Liver (tissue), 9 donors: Measurements from ENCODE around the gene MASP2. TPM values are rescaled to one million over a fixed set of nuclear protein-coding genes. Genes with fewer than 3 reads are reported as not detected.
A peak's percentile ranks its signal among the peaks of the same experiment; 100 is the strongest.
"Not testable (repeated sequence)": the region's sequence is repeated elsewhere in the genome, so short reads cannot be mapped to it uniquely, and the experiment has no call there.

Experiments used
- DNase-seq: peaks from one replicate; pipeline ENCODE4 v3.0.0-alpha.2; 2017; ENCODE audit warnings: low spot score
- H3K27ac ChIP-seq, 2 donors: one replicate each; pipeline ENCODE4 v1.7.0; 2013; ENCODE audit warnings: inconsistent platforms in 2 of 2, low read length in 2 of 2, control low read depth in 1 of 2, low read depth in 1 of 2, mild to moderate bottlenecking in 1 of 2
- H3K27me3 ChIP-seq, 4 donors: one replicate each; pipeline versions ENCODE4 v1.6.1 to v1.7.0; 2013; ENCODE audit warnings: low read length in 3 of 4, inconsistent platforms in 1 of 4, mild to moderate bottlenecking in 1 of 4, moderate library complexity in 1 of 4; ENCODE audit not compliant: control insufficient read depth in 4 of 4, insufficient read depth in 4 of 4
- H3K36me3 ChIP-seq, 4 donors: one replicate each; pipeline versions ENCODE4 v1.6.1 to v1.7.0; 2013; ENCODE audit warnings: low read length in 3 of 4, mild to moderate bottlenecking in 3 of 4, low read depth in 1 of 4, moderate library complexity in 1 of 4; ENCODE audit not compliant: control insufficient read depth in 4 of 4, insufficient read depth in 3 of 4
- H3K4me1 ChIP-seq, 4 donors: one replicate each; pipeline versions ENCODE4 v1.6.1 to v1.7.0; 2013; ENCODE audit warnings: low read length in 3 of 4, mild to moderate bottlenecking in 3 of 4, moderate library complexity in 1 of 4; ENCODE audit not compliant: control insufficient read depth in 4 of 4, insufficient read depth in 4 of 4
- H3K4me3 ChIP-seq, 3 donors: one replicate each; pipeline versions ENCODE4 v1.6.1 to v1.7.0; 2013; ENCODE audit warnings: low read length in 3 of 3, control low read depth in 1 of 3, low read depth in 1 of 3, mild to moderate bottlenecking in 1 of 3
- H3K9ac ChIP-seq, 2 donors: one replicate each; pipeline ENCODE4 v1.7.0; 2013; ENCODE audit warnings: low read length in 2 of 2, mild to moderate bottlenecking in 2 of 2, moderate library complexity in 2 of 2, control low read depth in 1 of 2, low read depth in 1 of 2
- H3K9me3 ChIP-seq, 4 donors: one replicate each; pipeline versions ENCODE4 v1.6.1 to v1.7.0; 2013; ENCODE audit warnings: low read length in 3 of 4; ENCODE audit not compliant: control insufficient read depth in 4 of 4
- EGR1 ChIP-seq, 2 donors: IDR thresholded peaks; 2 replicates each; pipeline ENCODE4 v1.6.1; 2016 to 2018; ENCODE audit warnings: antibody characterized with exemption in 2 of 2, low read depth in 2 of 2
- FOXA1 ChIP-seq: IDR thresholded peaks from 2 replicates; pipeline ENCODE4 v1.6.1; 2016; ENCODE audit warnings: antibody characterized with exemption
- FOXA2 ChIP-seq: IDR thresholded peaks from 2 replicates; pipeline ENCODE4 v1.6.1; 2016; ENCODE audit warnings: antibody characterized with exemption
- GABPA ChIP-seq, 2 donors: IDR thresholded peaks in 1 of 2; conservative IDR thresholded peaks in 1 of 2; 2 replicates each; pipeline ENCODE4 v1.6.1; 2016; ENCODE audit warnings: antibody characterized with exemption in 2 of 2, mild to moderate bottlenecking in 1 of 2, moderate library complexity in 1 of 2
- HNF4A ChIP-seq, 2 donors: conservative IDR thresholded peaks; 2 replicates each; pipeline ENCODE4 v1.6.1; 2016; ENCODE audit warnings: antibody characterized with exemption in 2 of 2, mild to moderate bottlenecking in 2 of 2
- HNF4G ChIP-seq: IDR thresholded peaks from 2 replicates; pipeline ENCODE4 v1.6.1; 2016; ENCODE audit warnings: antibody characterized with exemption
- JUND ChIP-seq, 2 donors: IDR thresholded peaks; 2 replicates each; pipeline ENCODE4 v1.6.1; 2016; ENCODE audit warnings: antibody characterized with exemption in 2 of 2
- NR2F2 ChIP-seq: IDR thresholded peaks from 2 replicates; pipeline ENCODE4 v1.6.1; 2016; ENCODE audit warnings: antibody characterized with exemption
- RAD21 ChIP-seq, 2 donors: IDR thresholded peaks; 2 replicates each; pipeline ENCODE4 v1.6.1; 2016; ENCODE audit warnings: antibody characterized with exemption in 2 of 2, mild to moderate bottlenecking in 2 of 2
- RXRA ChIP-seq, 2 donors: IDR thresholded peaks; 2 replicates each; pipeline ENCODE4 v1.6.1; 2017 to 2018; ENCODE audit warnings: antibody characterized with exemption in 2 of 2, mild to moderate bottlenecking in 1 of 2
- SP1 ChIP-seq: IDR thresholded peaks from 2 replicates; pipeline ENCODE4 v1.6.1; 2018; ENCODE audit warnings: antibody characterized with exemption, mild to moderate bottlenecking
- TAF1 ChIP-seq: conservative IDR thresholded peaks from 2 replicates; pipeline ENCODE4 v1.6.1; 2016; ENCODE audit warnings: antibody characterized with exemption, mild to moderate bottlenecking
- YY1 ChIP-seq: IDR thresholded peaks from 2 replicates; pipeline ENCODE4 v1.6.1; 2016; ENCODE audit warnings: antibody characterized with exemption, mild to moderate bottlenecking
- WGBS: extraction: QIAGEN DNeasy Blood & Tissue Kit; methylation state at CpG from one replicate; pipeline ENCODE4 v1.1.7; 2013; 5-methylcytosine and 5-hydroxymethylcytosine counted together
- polyA plus RNA-seq, 2 donors: library from polyadenylated mRNA; stranded (reverse) in 1 of 2; unstranded in 1 of 2; fragments of 200-250 nt in 1 of 2; fragments of >200 nt in 1 of 2; fragmentation: Nextera tagmentation in 1 of 2; extraction: Ambion mirVana in 1 of 2; gene quantifications; one replicate each; pipeline versions ENCODE4 v1.2.1 to v1.2.3, GENCODE V29; 2013 to 2015
- total RNA-seq, 2 donors: library from RNA; depleted of rRNA; stranded (reverse); fragments of >200 nt; gene quantifications; one replicate each; pipeline ENCODE4 v1.2.3, GENCODE V29; 2014
- TF ChIP-seq, protein P1 (sequence below): IDR thresholded peaks from 2 replicates; pipeline ENCODE4 v1.6.1; 2016; ENCODE audit warnings: antibody characterized with exemption
- TF ChIP-seq, protein P2 (sequence below): IDR thresholded peaks from 2 replicates; pipeline ENCODE4 v1.6.1; 2016; ENCODE audit warnings: antibody characterized with exemption
- TF ChIP-seq, protein P3 (sequence below): IDR thresholded peaks from 2 replicates; pipeline ENCODE4 v1.6.1; 2016; ENCODE audit warnings: antibody characterized with exemption
- TF ChIP-seq, protein P4 (sequence below): fragments of 150-350 bp; IDR thresholded peaks from 2 replicates; pipeline ENCODE4 v1.5.1; 2017; ENCODE audit warnings: improper control_type of control experiment, low read depth, low read length; ENCODE audit not compliant: missing input control
- TF ChIP-seq, protein P5 (sequence below): IDR thresholded peaks from 2 replicates; pipeline ENCODE4 v1.6.1; 2016; ENCODE audit warnings: antibody characterized with exemption, mild to moderate bottlenecking
- donor health status: healthy.
- donor health status: healthy.
- donor health status: healthy.
- donor health status: healthy.
- donor health status: healthy.

MASP2 gene
- total and polyA plus RNA-seq, 4 donors, result 30.0 to 530 (median 213) TPM

DNA sequence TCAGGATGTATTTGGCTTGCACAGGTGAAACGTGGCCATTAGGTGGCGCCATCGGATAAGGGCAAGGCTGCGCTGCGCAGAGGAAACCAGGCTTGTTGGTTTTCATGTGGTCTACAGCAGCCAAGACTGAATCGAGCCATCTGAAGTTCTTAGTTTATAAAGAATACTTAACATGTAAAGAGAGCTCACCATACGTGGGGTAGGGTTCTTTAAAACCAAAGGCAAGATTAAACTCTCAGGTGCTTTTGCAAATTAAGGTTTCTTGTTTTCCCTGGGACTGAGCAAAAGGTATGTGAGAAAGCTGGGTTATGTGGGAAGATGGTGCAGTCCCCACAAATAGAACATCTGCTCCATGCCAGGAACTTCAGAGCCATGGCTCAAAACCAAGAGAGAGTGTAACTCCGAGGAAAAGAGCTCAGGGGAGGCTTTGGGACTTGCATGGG, 9.3 kb downstream of the MASP2 start:
- DNase-seq, result peak; percentile 86
- Histone ChIP-seq H3K9me3 (no peaks in the 10 kb centered on the region), H3K27ac (no peak overlapping the region), H3K36me3 (peaks cover 0 to 77% (median 42%) of the 10 kb centered on the region in 4 donors), H3K9ac (no peak overlapping the region), H3K4me3 (no peak overlapping the region), H3K27me3 (no peaks in the 10 kb centered on the region), H3K4me1 (no peaks in the 10 kb centered on the region)
- WGBS, result 2% methylated on average over 8 of the region's 8 CpGs
- TF ChIP-seq, protein P1, sequence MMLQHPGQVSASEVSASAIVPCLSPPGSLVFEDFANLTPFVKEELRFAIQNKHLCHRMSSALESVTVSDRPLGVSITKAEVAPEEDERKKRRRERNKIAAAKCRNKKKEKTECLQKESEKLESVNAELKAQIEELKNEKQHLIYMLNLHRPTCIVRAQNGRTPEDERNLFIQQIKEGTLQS, result no peak
- TF ChIP-seq TAF1, result no peak
- TF ChIP-seq, protein P2, sequence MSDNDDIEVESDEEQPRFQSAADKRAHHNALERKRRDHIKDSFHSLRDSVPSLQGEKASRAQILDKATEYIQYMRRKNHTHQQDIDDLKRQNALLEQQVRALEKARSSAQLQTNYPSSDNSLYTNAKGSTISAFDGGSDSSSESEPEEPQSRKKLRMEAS, result no peak
- TF ChIP-seq RAD21 (IDR thresholded peaks at IDR 0.05), result peak; percentile 99
- TF ChIP-seq RXRA (IDR thresholded peaks at IDR 0.05), result no peak
- TF ChIP-seq EGR1 (IDR thresholded peaks at IDR 0.05; ENCODE audit: low read depth in 2 of 2), result no peak
- no peak for TF ChIP-seq HNF4G
- no peak for TF ChIP-seq JUND (IDR thresholded peaks at IDR 0.05)
- no peak for TF ChIP-seq FOXA1
- no peak for TF ChIP-seq HNF4A (conservative IDR thresholded peaks at IDR 0.05)
- TF ChIP-seq, protein P3, sequence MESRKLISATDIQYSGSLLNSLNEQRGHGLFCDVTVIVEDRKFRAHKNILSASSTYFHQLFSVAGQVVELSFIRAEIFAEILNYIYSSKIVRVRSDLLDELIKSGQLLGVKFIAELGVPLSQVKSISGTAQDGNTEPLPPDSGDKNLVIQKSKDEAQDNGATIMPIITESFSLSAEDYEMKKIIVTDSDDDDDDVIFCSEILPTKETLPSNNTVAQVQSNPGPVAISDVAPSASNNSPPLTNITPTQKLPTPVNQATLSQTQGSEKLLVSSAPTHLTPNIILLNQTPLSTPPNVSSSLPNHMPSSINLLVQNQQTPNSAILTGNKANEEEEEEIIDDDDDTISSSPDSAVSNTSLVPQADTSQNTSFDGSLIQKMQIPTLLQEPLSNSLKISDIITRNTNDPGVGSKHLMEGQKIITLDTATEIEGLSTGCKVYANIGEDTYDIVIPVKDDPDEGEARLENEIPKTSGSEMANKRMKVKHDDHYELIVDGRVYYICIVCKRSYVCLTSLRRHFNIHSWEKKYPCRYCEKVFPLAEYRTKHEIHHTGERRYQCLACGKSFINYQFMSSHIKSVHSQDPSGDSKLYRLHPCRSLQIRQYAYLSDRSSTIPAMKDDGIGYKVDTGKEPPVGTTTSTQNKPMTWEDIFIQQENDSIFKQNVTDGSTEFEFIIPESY, result no peak
- no peak for TF ChIP-seq NR2F2
- no peak for TF ChIP-seq FOXA2
- TF ChIP-seq SP1, result no peak
- TF ChIP-seq, protein P4, sequence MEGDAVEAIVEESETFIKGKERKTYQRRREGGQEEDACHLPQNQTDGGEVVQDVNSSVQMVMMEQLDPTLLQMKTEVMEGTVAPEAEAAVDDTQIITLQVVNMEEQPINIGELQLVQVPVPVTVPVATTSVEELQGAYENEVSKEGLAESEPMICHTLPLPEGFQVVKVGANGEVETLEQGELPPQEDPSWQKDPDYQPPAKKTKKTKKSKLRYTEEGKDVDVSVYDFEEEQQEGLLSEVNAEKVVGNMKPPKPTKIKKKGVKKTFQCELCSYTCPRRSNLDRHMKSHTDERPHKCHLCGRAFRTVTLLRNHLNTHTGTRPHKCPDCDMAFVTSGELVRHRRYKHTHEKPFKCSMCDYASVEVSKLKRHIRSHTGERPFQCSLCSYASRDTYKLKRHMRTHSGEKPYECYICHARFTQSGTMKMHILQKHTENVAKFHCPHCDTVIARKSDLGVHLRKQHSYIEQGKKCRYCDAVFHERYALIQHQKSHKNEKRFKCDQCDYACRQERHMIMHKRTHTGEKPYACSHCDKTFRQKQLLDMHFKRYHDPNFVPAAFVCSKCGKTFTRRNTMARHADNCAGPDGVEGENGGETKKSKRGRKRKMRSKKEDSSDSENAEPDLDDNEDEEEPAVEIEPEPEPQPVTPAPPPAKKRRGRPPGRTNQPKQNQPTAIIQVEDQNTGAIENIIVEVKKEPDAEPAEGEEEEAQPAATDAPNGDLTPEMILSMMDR, result peak; percentile 96
- TF ChIP-seq GABPA (IDR thresholded peaks at IDR 0.05 in 1 of 2, conservative IDR thresholded peaks at IDR 0.05 in 1 of 2), result no peak
- TF ChIP-seq, protein P5, sequence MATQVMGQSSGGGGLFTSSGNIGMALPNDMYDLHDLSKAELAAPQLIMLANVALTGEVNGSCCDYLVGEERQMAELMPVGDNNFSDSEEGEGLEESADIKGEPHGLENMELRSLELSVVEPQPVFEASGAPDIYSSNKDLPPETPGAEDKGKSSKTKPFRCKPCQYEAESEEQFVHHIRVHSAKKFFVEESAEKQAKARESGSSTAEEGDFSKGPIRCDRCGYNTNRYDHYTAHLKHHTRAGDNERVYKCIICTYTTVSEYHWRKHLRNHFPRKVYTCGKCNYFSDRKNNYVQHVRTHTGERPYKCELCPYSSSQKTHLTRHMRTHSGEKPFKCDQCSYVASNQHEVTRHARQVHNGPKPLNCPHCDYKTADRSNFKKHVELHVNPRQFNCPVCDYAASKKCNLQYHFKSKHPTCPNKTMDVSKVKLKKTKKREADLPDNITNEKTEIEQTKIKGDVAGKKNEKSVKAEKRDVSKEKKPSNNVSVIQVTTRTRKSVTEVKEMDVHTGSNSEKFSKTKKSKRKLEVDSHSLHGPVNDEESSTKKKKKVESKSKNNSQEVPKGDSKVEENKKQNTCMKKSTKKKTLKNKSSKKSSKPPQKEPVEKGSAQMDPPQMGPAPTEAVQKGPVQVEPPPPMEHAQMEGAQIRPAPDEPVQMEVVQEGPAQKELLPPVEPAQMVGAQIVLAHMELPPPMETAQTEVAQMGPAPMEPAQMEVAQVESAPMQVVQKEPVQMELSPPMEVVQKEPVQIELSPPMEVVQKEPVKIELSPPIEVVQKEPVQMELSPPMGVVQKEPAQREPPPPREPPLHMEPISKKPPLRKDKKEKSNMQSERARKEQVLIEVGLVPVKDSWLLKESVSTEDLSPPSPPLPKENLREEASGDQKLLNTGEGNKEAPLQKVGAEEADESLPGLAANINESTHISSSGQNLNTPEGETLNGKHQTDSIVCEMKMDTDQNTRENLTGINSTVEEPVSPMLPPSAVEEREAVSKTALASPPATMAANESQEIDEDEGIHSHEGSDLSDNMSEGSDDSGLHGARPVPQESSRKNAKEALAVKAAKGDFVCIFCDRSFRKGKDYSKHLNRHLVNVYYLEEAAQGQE, result no peak
- peak; percentile 12 for TF ChIP-seq YY1

DNA sequence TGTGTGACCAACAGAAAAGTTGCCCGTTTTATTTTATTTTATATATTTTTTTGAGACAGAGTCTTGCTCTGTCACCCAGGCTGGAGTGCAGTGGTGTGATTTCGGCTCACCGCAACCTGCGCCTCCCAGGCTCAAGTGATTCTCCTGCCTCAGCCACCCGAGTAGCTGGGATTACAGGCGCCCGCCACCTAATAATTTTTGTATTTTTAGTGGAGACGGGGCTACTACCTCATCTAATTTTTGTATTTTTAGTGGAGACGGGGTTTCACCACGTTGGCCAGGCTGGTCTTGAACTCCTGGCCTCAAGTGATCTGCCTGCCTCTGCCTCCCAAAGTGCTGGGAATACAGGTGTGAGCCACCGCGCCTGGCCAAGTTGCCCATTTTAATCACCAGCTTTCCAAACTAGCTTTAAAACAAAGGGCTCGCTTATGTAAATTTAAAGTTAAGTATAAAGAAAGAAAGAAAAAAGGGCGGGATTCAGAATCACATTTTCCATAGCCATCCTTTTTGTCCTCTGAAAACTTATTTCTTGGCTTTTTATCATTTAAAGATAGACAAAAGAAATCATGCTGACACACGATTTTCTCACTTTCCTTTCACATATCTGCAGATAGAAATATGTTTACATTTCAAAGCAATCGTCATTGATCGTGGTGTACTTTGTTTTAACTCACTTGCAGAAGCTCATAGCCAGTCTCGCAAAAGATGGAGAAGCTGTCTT, 9.9 kb downstream of the MASP2 start:
- not testable (repeated sequence) for H3K9me3 ChIP-seq, H3K9ac ChIP-seq, H3K4me3 ChIP-seq, H3K4me1 ChIP-seq, H3K27ac ChIP-seq, DNase-seq, H3K27me3 ChIP-seq
- peaks cover 0 to 71% (median 38%) of the 10 kb centered on the region in 4 donors for H3K36me3 ChIP-seq
- 67% methylated on average over 18 of the region's 18 CpGs for WGBS
